ELF-1 (cell line): ENCODE data around the gene ADA.

Experiments used
- DNase-seq: peaks from one replicate; pipeline ENCODE4 v3.0.0-alpha.2; 2016; ENCODE audit warnings: low read depth, low spot score

The ADA gene

GRCh38 chr20:44644667-44645131 lies 6.8 kb downstream of the ADA start:
- no peak for DNase-seq

GRCh38 chr20:44644230-44644617 lies 7.3 kb downstream of the ADA start:
- no peak for DNase-seq

- DNase-seq = peak; percentile 88
Observed at GRCh38 chr20:44643596-44644229, 7.8 kb downstream of the ADA start.

GRCh38 chr20:44643154-44643519 lies 8.4 kb downstream of the ADA start:
- DNase-seq = no peak

- DNase-seq = peak; percentile 77
Observed at GRCh38 chr20:44642203-44643153, 9.0 kb downstream of the ADA start.

GRCh38 chr20:44641325-44641724 lies 10.2 kb downstream of the ADA start:
- no peak for DNase-seq

GRCh38 chr20:44640522-44640921 lies 11.0 kb downstream of the ADA start:
- no peak for DNase-seq

GRCh38 chr20:44637522-44638372 lies 13.8 kb downstream of the ADA start:
- DNase-seq = no peak

- DNase-seq = no peak
Observed at GRCh38 chr20:44637042-44637441, 14.5 kb downstream of the ADA start.

GRCh38 chr20:44635877-44636276 lies 15.6 kb downstream of the ADA start:
- no peak for DNase-seq

GRCh38 chr20:44633872-44634600 lies 17.5 kb downstream of the ADA start:
- no peak for DNase-seq

GRCh38 chr20:44633187-44633810 lies 18.2 kb downstream of the ADA start:
- DNase-seq = no peak

GRCh38 chr20:44632103-44632752 lies 19.3 kb downstream of the ADA start:
- no peak for DNase-seq

- no peak for DNase-seq
Observed at GRCh38 chr20:44630297-44630696, 21.2 kb downstream of the ADA start.

- no peak for DNase-seq
Observed at GRCh38 chr20:44629542-44629941, 22.0 kb downstream of the ADA start.

GRCh38 chr20:44629017-44629385 lies 22.5 kb downstream of the ADA start:
- DNase-seq = no peak

GRCh38 chr20:44627364-44628010 lies 24.0 kb downstream of the ADA start:
- DNase-seq = no peak

GRCh38 chr20:44626278-44626677 lies 25.2 kb downstream of the ADA start:
- DNase-seq = no peak

GRCh38 chr20:44625361-44625760 lies 26.1 kb downstream of the ADA start:
- no peak for DNase-seq

- DNase-seq = no peak
Observed at GRCh38 chr20:44624743-44625271, 26.7 kb downstream of the ADA start.
